ENCODE data around the gene C5orf47. TPM values are rescaled to one million over a fixed set of nuclear protein-coding genes. Genes with fewer than 3 reads are reported as not detected.
"Not testable (repeated sequence)": the region's sequence is repeated elsewhere in the genome, so short reads cannot be mapped to it uniquely, and the experiment has no call there.

C5orf47 gene
- total RNA-seq, 1 experiment from 2014 or later = not detected

GRCh38 chr5:174000076-174000475, 11.1 kb downstream of the C5orf47 start:
- DNase-seq = no peak
- Histone ChIP-seq H3K27me3 (peaks cover 42% of the 10 kb centered on the region), H3K36me3 (no peaks in the 10 kb centered on the region), H3K4me3 (no peak overlapping the region), H3K9me3 (no peaks in the 10 kb centered on the region)

GRCh38 chr5:174003795-174004194, 14.8 kb downstream of the C5orf47 start:
- Histone ChIP-seq H3K4me3 (no peak overlapping the region), H3K9me3 (no peaks in the 10 kb centered on the region), H3K36me3 (no peaks in the 10 kb centered on the region), H3K27me3 (peaks cover 20% of the 10 kb centered on the region)
- DNase-seq = no peak

GRCh38 chr5:174008922-174009321, 20.0 kb downstream of the C5orf47 start:
- no peak for DNase-seq
- Histone ChIP-seq H3K36me3 (no peaks in the 10 kb centered on the region), H3K4me3 (no peak overlapping the region), H3K9me3 (no peaks in the 10 kb centered on the region; the same call in 1 of the 2 replicates), H3K27me3 (peaks cover 21% of the 10 kb centered on the region)

- H3K27me3 ChIP-seq = peaks cover 13% of the 10 kb centered on the region
- H3K4me3 ChIP-seq = no peak overlapping the region
- H3K36me3 ChIP-seq = no peaks in the 10 kb centered on the region
- DNase-seq = no peak
- no peaks in the 10 kb centered on the region; the same call in 1 of the 2 replicates for H3K9me3 ChIP-seq
Measured at GRCh38 chr5:174010365-174010764, 21.4 kb downstream of the C5orf47 start.

- H3K4me3 ChIP-seq = no peak overlapping the region
- peaks cover 9% of the 10 kb centered on the region for H3K27me3 ChIP-seq
Measured at GRCh38 chr5:174011441-174011840, 22.5 kb downstream of the C5orf47 start.

GRCh38 chr5:174020069-174020927, 31.3 kb downstream of the C5orf47 start:
- H3K36me3 ChIP-seq, H3K9me3 ChIP-seq, H3K4me3 ChIP-seq: not testable (repeated sequence)
- peaks cover 16% of the 10 kb centered on the region for H3K27me3 ChIP-seq
- peak; percentile 64 for DNase-seq

More at GRCh38 chr5:174011441-174011840, 22.5 kb downstream of the C5orf47 start:
- no peaks in the 10 kb centered on the region; the same call in 1 of the 2 replicates for H3K9me3 ChIP-seq
- DNase-seq = no peak
- no peaks in the 10 kb centered on the region for H3K36me3 ChIP-seq

GRCh38 chr5:174020928-174021304, 31.9 kb downstream of the C5orf47 start:
- Histone ChIP-seq H3K36me3 (no peaks in the 10 kb centered on the region), H3K27me3 (peaks cover 16% of the 10 kb centered on the region), H3K4me3 (no peak overlapping the region), H3K9me3 (no peaks in the 10 kb centered on the region)
- no peak for DNase-seq

- Histone ChIP-seq H3K9me3 (no peaks in the 10 kb centered on the region), H3K4me3 (no peak overlapping the region), H3K36me3 (no peaks in the 10 kb centered on the region), H3K27me3 (peaks cover 18% of the 10 kb centered on the region)
- no peak for DNase-seq
Measured at GRCh38 chr5:174022384-174023095, 33.6 kb downstream of the C5orf47 start.

GRCh38 chr5:174030286-174030685, 41.3 kb downstream of the C5orf47 start:
- Histone ChIP-seq H3K9me3 (peaks cover 7% of the 10 kb centered on the region; the same call in 1 of the 2 replicates), H3K4me3 (no peak overlapping the region), H3K27me3 (peaks cover 7% of the 10 kb centered on the region), H3K36me3 (no peaks in the 10 kb centered on the region)
- no peak for DNase-seq

- DNase-seq = no peak
- Histone ChIP-seq H3K27me3 (peaks cover 19% of the 10 kb centered on the region), H3K36me3 (no peaks in the 10 kb centered on the region), H3K9me3 (no peaks in the 10 kb centered on the region), H3K4me3 (no peak overlapping the region)
Measured at GRCh38 chr5:174044466-174045254, 55.7 kb downstream of the C5orf47 start.

GRCh38 chr5:174045470-174046025, 56.6 kb downstream of the C5orf47 start, which contains the start of gene NSG2:
Gene NSG2, plus strand, starts transcription at chr5:174045706. Its CDS starts 1,050 bp downstream, at chr5:174046756.
- H3K27me3 ChIP-seq = peaks cover 16% of the 10 kb centered on the region
- no peaks in the 10 kb centered on the region for H3K36me3 ChIP-seq
- H3K4me3 ChIP-seq = no peak within 1 kb of the TSS
- DNase-seq = peak; percentile 92
- H3K9me3 ChIP-seq = no peaks in the 10 kb centered on the region

GRCh38 chr5:174046558-174046957, 57.6 kb downstream of the C5orf47 start:
- Histone ChIP-seq H3K27me3 (peaks cover 16% of the 10 kb centered on the region), H3K36me3 (no peaks in the 10 kb centered on the region), H3K4me3 (no peak overlapping the region), H3K9me3 (no peaks in the 10 kb centered on the region)
- DNase-seq = no peak

GRCh38 chr5:174047472-174048099, 58.6 kb downstream of the C5orf47 start:
- Histone ChIP-seq H3K27me3 (peaks cover 15% of the 10 kb centered on the region), H3K4me3 (no peak overlapping the region), H3K36me3 (no peaks in the 10 kb centered on the region), H3K9me3 (no peaks in the 10 kb centered on the region)
- DNase-seq = no peak

- Histone ChIP-seq H3K36me3 (no peaks in the 10 kb centered on the region), H3K4me3 (no peak overlapping the region)
- DNase-seq = no peak
Measured at GRCh38 chr5:174052636-174053035, 63.7 kb downstream of the C5orf47 start.

GRCh38 chr5:174053905-174054304, 64.9 kb downstream of the C5orf47 start:
- no peak overlapping the region for H3K4me3 ChIP-seq
- peaks cover 11% of the 10 kb centered on the region for H3K27me3 ChIP-seq
- H3K36me3 ChIP-seq = no peaks in the 10 kb centered on the region
- no peak for DNase-seq
- no peaks in the 10 kb centered on the region for H3K9me3 ChIP-seq

More at GRCh38 chr5:174052636-174053035, 63.7 kb downstream of the C5orf47 start:
- no peaks in the 10 kb centered on the region for H3K9me3 ChIP-seq
- peaks cover 6% of the 10 kb centered on the region for H3K27me3 ChIP-seq

All from MG63 (cell line).